GM08714 (cell line): ENCODE results near the gene OR5A2.
"Not testable (repeated sequence)": the region's sequence is repeated elsewhere in the genome, so short reads cannot be mapped to it uniquely, and the experiment has no call there.

ENCODE experiments used
- H3K4me3 ChIP-seq: fragments of 200-500 bp; sonication (Bioruptor generic); 2 replicates; pipeline ENCODE4 v1.5.1; 2014; ENCODE audit warnings: mild to moderate bottlenecking, low read length, inconsistent platforms
- ZNF274 ChIP-seq: IDR thresholded peaks from 2 replicates; pipeline ENCODE4 v1.6.1; 2012; ENCODE audit warnings: mild to moderate bottlenecking, low read depth, low read length

The OR5A2 gene

DNA sequence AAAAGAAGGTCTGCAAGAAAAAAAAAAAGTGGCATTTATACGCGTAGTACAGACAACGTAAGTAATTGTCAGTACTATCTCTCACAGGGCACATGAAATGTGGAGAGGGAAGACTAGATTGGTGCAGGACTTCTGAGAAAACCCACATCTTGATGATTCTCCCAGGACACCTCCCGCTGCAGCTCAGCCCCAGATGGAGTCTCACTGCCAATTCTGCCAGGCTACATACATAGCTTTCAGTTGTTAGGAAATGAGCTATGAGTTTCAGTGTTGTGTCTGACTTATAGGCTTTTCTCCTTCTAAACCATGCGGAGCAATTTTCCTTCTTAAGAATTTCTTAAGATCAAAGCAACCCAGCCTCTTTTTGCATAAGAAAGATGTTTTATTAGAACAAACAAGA, 9.6 kb downstream of the OR5A2 start:
- no peak overlapping the region for H3K4me3 ChIP-seq
- no peak for TF ChIP-seq ZNF274

DNA sequence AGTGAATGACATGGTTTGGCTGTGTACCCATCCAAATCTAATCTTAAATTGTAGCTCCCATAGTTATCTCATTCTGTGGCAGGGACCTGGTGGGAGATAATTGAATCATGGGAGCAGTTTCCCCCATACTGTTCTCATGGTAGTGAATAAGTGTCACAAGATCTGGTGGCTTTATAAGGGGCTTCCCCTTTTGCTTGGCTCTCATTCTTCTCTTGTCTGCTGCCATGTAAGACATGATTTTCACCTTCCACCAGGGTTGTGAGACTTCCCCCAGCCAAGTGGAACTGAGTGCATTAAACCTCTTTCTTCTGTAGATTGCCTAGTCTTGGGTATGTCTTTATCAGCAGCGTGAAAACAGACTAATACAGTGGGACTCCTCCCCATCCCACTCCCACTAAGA, 11.1 kb downstream of the OR5A2 start:
- no peak overlapping the region for H3K4me3 ChIP-seq
- no peak for TF ChIP-seq ZNF274

DNA sequence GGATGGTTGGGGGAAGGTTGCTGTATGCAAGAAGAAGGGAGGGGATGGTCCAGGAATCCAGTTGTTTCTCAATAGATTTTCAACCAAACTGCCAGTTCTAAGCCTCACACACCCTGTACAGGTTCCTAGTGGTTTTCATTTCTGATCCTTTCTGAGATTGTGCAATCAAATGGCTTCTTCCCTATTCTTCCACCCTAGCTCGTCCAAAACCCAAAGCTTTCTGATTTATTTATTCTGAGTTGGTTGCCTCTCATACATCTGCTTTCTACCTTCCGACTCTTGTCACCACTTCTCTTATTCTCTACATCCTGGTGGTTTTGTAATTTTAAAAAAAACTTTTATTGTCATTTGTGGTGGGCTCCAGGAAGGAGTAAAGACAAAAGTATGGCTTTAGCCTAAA, 12.6 kb downstream of the OR5A2 start:
- TF ChIP-seq ZNF274: no peak

DNA sequence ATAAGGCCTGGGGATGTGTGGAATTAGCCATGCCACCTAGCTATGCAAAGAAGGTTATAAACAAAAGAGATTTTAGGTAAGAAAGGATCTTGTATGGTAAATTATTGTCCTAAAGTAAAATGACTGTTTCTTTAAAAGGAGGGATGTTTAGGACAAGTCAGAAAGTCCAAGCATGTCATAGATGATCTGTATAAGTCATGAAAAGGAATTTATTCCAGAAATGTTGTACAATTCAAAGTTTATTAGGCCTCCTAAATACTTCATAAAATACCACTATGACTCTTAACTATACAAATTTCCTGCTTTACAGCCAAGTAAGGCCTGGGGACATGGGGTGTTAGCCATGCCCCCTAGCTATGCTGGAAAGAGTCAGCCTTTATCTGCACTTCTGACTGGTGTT, 22.7 kb downstream of the OR5A2 start:
- H3K4me3 ChIP-seq: no peak overlapping the region
- TF ChIP-seq ZNF274: no peak

More for the DNA sequence above, 12.6 kb downstream of the OR5A2 start:
- H3K4me3 ChIP-seq: no peak overlapping the region

DNA sequence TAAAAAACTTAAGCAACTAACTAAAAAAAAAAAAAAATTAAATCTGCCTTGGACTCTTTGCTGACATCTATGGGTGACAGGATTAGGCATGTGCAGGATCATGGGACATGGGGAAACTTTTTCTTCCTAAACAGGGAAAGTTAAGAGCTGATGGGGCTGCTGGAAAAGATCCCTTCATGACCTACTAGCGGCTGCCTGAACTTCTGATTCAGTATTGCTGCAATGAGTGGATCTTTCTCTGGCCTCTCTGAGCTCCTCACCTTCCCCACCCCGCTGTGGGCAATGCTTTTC, 25.0 kb downstream of the OR5A2 start:
- TF ChIP-seq ZNF274: no peak

DNA sequence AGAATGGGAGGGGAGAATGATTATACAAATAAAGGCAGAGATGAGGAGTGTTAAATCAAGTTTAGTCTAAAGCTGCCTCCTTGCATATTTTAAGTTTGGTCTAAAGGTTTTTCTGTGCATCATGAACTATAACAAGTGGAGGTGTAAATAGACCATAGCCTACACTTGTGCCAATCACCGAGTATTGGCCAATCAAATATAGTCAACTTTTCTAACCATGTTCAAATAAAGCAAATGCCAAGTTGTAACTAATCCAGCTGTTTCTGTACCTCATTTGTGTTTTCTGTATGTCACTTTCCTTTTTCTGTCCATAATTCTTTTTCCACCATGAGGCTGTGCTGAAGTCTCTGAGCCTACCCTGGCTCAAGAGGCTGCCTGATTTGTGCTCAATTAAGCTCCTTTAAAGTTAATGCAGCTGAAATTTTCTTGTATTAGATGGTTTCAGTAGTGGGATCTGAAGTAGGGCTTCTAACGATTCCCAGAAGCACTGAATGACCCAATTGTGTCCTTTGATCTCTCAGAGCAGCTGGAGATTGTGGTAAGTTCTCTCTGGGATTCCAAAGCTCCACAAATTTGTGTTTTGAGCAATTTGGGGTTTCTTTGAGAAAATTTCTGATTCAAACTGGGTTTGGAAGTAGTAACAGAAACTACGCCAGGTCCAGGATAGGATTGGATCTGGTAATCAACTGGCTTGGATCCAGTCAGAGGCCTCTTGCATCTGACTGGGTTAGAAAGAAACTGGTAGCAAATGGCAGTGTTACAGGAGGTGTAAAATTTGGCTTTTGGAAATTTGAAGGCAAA, 25.6 kb downstream of the OR5A2 start:
- no peak overlapping the region for H3K4me3 ChIP-seq
- TF ChIP-seq ZNF274: no peak

More for the DNA sequence above, 25.0 kb downstream of the OR5A2 start:
- H3K4me3 ChIP-seq: no peak overlapping the region

DNA sequence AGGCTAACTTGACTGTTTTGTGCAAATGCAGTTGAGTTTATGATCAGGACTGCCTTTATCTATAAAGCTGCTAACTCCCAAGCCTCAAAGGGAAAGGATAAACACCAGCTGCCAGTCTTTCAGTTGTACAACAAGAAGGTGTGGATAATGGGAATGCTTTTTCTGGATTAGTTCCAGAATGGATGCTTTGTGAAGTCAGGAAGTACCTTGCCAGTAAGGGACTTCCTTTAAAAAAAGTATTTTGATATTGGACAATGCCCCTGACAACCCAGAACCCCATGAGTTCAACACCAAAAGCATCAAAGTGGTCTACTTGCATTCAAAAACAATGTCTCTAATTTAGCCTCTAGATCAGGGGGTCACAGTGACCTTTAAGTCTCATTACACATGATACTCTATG, 32.0 kb downstream of the OR5A2 start:
- no peak for TF ChIP-seq ZNF274
- no peak overlapping the region for H3K4me3 ChIP-seq

DNA sequence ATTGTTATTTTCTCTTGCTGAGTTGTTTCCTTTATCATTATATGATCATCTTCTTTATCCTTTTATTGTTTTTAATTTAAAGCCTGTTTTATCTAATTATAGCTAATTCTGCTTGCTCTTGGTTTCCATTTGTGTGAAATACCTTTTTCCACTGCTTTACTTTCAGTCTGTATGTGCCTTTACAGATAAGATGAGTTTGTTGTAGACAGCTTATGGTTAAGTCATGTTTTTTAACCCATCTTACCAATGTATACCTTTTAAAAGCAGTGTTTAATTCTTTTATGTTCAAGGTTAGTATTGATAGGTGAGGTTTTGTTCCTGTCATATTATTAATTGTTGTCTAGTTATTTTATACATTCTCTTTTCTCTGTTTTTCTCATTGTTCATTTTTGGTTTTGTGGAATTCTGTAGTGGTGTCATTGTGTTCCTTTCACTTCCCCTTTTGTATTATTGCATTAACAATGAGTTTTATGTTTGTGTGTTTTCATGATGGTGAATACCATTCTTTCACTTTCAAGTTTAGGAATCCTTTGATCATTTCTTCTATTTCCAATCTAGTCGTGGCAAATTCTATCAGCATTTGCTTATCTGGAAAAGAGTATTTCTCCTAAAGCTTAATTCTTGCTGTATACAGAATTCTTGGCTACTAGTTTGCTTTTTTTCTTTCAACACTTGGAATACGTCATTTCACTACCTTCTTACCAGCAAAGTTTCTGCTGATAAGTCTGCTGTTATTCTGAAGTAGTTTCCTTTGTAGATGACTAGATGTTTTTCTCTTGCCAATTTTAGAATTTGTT, 45.8 kb downstream of the OR5A2 start:
- TF ChIP-seq ZNF274: no peak
- no peak overlapping the region for H3K4me3 ChIP-seq

DNA sequence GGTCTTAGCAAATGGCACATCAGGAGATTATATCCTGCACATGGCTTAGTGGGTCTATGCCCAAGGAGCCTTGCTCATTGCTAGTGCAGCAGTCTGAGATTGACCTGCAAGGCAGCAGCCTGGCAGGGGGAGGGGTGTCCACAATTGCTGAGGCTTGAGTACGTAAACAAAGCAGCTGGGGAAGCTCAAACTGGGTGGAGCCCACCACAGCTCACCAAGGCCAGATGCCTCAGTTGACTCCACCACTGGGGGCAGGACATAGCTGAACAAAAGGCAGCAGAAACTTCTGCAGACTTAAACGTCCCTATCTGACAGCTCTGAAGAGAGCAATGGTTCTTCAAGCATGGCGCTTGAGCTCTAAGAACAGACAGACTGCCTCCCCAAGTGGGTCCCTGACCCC, 53.9 kb downstream of the OR5A2 start:
- not testable (repeated sequence) for H3K4me3 ChIP-seq

DNA sequence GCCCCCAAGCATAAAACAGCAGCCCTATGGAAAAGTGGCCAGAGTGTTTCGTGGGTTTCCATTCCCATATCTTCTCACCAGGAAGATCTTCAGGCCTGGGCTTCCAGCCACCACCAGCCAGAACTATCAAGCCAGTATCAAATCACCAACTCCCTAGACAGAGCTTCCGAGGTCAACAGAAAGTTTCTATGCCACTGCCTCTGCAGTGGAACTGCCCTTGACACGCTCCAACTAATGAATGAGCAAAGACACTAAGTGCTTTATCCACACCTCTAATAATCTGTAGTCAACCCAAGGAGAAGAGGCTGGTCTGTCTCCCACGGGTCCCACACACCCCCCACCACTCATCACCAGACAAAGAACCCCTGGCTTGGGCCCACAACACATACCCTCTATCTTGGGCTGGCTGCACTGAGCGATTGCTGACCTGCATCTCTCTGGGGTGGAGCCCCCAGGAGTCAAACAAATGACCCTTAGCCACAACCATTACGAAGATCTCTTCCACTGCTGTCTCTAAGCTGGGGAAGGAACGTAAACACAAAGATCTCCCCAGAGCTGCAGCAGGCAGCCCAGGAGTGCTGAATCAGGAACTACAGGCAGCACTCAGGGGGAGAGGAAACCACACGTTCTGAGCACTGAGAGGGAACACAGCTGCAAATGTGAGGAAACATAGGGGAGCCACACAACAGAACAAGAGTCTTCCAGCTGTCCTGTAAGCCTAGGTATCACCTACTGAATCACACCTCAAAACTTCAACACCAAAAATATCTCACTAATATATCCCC, 57.8 kb downstream of the OR5A2 start:
- no peak overlapping the region for H3K4me3 ChIP-seq
- no peak for TF ChIP-seq ZNF274
